ENCODE data around the gene GPSM1.
"Not testable (repeated sequence)": the region's sequence is repeated elsewhere in the genome, so short reads cannot be mapped to it uniquely, and the experiment has no call there.

- TF ChIP-seq, protein P1, sequence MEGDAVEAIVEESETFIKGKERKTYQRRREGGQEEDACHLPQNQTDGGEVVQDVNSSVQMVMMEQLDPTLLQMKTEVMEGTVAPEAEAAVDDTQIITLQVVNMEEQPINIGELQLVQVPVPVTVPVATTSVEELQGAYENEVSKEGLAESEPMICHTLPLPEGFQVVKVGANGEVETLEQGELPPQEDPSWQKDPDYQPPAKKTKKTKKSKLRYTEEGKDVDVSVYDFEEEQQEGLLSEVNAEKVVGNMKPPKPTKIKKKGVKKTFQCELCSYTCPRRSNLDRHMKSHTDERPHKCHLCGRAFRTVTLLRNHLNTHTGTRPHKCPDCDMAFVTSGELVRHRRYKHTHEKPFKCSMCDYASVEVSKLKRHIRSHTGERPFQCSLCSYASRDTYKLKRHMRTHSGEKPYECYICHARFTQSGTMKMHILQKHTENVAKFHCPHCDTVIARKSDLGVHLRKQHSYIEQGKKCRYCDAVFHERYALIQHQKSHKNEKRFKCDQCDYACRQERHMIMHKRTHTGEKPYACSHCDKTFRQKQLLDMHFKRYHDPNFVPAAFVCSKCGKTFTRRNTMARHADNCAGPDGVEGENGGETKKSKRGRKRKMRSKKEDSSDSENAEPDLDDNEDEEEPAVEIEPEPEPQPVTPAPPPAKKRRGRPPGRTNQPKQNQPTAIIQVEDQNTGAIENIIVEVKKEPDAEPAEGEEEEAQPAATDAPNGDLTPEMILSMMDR (IDR thresholded peaks at IDR 0.05) = not testable (repeated sequence)
- TF ChIP-seq POLR2A (IDR thresholded peaks at IDR 0.05) = not testable (repeated sequence)
These were observed 8.1 kb upstream of the GPSM1 start for GRCh38 chr9:136319244-136319643.
